Ovary (tissue), 3 donors: ENCODE results near the gene BTRC.

Source experiments
- EP300 ChIP-seq: sonication (generic); formaldehyde crosslinking; IDR thresholded peaks from one replicate; pipeline ENCODE4 v1.6.1; 2017; ENCODE audit warnings: antibody characterized with exemption
- POLR2A ChIP-seq: fragments of 450-650 bp; IDR thresholded peaks from one replicate; pipeline ENCODE4 v1.6.1; 2017; ENCODE audit warnings: antibody characterized with exemption, mild to moderate bottlenecking, moderate library complexity
- TF ChIP-seq, protein P1 (sequence below), 3 donors: fragments of 450-650 bp in 2 of 3; fragments of 200-600 bp in 1 of 3; IDR thresholded peaks; one replicate each; pipeline versions ENCODE4 v1.5.1 to v1.8.0; 2016 to 2022; ENCODE audit warnings: antibody characterized with exemption in 3 of 3, mild to moderate bottlenecking in 1 of 3
- donor health status: DM: no; HTN: no; CAD: no.

DNA sequence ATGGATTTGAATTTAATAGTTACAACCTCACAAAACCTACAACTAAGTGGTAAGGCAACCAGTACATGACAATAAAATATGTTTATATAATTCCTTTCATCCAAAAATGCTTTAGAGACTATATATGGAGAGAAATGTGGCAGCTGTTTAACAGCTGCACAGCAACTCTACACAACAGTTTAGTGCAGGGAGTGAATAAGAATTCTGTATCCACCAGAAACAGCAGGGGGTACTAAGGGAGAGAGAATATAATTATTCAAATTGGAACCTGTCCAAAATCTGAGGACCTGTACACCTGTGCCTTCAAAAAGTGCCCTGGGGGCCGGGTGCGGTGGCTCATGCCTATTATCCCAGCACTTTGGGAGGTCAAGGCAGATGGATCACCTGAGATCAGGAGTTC is 184.5 kb downstream of the BTRC start:
- TF ChIP-seq, protein P1, sequence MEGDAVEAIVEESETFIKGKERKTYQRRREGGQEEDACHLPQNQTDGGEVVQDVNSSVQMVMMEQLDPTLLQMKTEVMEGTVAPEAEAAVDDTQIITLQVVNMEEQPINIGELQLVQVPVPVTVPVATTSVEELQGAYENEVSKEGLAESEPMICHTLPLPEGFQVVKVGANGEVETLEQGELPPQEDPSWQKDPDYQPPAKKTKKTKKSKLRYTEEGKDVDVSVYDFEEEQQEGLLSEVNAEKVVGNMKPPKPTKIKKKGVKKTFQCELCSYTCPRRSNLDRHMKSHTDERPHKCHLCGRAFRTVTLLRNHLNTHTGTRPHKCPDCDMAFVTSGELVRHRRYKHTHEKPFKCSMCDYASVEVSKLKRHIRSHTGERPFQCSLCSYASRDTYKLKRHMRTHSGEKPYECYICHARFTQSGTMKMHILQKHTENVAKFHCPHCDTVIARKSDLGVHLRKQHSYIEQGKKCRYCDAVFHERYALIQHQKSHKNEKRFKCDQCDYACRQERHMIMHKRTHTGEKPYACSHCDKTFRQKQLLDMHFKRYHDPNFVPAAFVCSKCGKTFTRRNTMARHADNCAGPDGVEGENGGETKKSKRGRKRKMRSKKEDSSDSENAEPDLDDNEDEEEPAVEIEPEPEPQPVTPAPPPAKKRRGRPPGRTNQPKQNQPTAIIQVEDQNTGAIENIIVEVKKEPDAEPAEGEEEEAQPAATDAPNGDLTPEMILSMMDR (IDR thresholded peaks at IDR 0.05): no peak
- no peak for TF ChIP-seq POLR2A
- no peak for TF ChIP-seq EP300
